Globus pallidus (tissue), 1 donor: ENCODE measurements around the gene PTMS.

ENCODE experiments used
- DNase-seq: peaks from one replicate; pipeline ENCODE4 v3.0.0-alpha.2; 2015; ENCODE audit warnings: low spot score

Gene PTMS

GRCh38 chr12:6771509-6772330 is 5.6 kb downstream of the PTMS start:
- DNase-seq, result no peak

GRCh38 chr12:6772331-6772695 is 6.2 kb downstream of the PTMS start, which contains the start of gene LAG3:
TSS of gene LAG3 (plus strand) at chr12:6772520. CDS start at chr12:6772853, 333 bp downstream.
- no peak for DNase-seq

- DNase-seq, result no peak
These were observed 6.8 kb downstream of the PTMS start for GRCh38 chr12:6772726-6773589.

- no peak for DNase-seq
These were observed 7.6 kb downstream of the PTMS start for GRCh38 chr12:6773590-6774351.

- no peak for DNase-seq
These were observed 8.4 kb downstream of the PTMS start for GRCh38 chr12:6774499-6775062.

- DNase-seq, result no peak
These were observed 9.3 kb downstream of the PTMS start for GRCh38 chr12:6775185-6776174.

GRCh38 chr12:6777386-6777785 is 11.2 kb downstream of the PTMS start:
- no peak for DNase-seq

GRCh38 chr12:6778217-6778573 is 12.0 kb downstream of the PTMS start:
- no peak for DNase-seq

- DNase-seq, result peak; percentile 91
These were observed 12.7 kb downstream of the PTMS start for GRCh38 chr12:6778574-6779550.

- DNase-seq, result no peak
These were observed 13.7 kb downstream of the PTMS start for GRCh38 chr12:6779708-6780432.

GRCh38 chr12:6780573-6780972 is 14.4 kb downstream of the PTMS start:
- no peak for DNase-seq

- DNase-seq, result no peak
These were observed 16.0 kb downstream of the PTMS start for GRCh38 chr12:6782119-6782518.

- DNase-seq, result no peak
These were observed 16.8 kb downstream of the PTMS start for GRCh38 chr12:6782850-6783566.

- no peak for DNase-seq
These were observed 17.7 kb downstream of the PTMS start for GRCh38 chr12:6783828-6784227.

GRCh38 chr12:6784296-6784695 is 18.1 kb downstream of the PTMS start:
- no peak for DNase-seq

GRCh38 chr12:6784761-6785160 is 18.6 kb downstream of the PTMS start:
- DNase-seq, result no peak

- DNase-seq, result no peak
These were observed 20.4 kb downstream of the PTMS start for GRCh38 chr12:6786416-6787094.

- DNase-seq, result no peak
These were observed 21.1 kb downstream of the PTMS start for GRCh38 chr12:6787309-6787708.
